Lower leg skin (tissue), 3 donors: ENCODE measurements around the gene SLC43A1.

Experiments
- CTCF ChIP-seq, 3 donors: fragments of 450-650 bp; IDR thresholded peaks; one replicate each; pipeline ENCODE4 v1.5.1; 2016; ENCODE audit warnings: antibody characterized with exemption in 3 of 3, mild to moderate bottlenecking in 3 of 3, moderate library complexity in 2 of 3
- POLR2A ChIP-seq, 2 donors: fragments of 450-650 bp; IDR thresholded peaks; one replicate each; pipeline ENCODE4 v1.6.1; 2016 to 2017; ENCODE audit warnings: antibody characterized with exemption in 2 of 2, mild to moderate bottlenecking in 1 of 2, moderate library complexity in 1 of 2

- TF ChIP-seq CTCF (IDR thresholded peaks at IDR 0.05): no peak
- TF ChIP-seq POLR2A (IDR thresholded peaks at IDR 0.05): no peak
Observed at GRCh38 chr11:57506522-57506921, 9.0 kb downstream of the SLC43A1 start.
